Liver (tissue), 9 donors: ENCODE results near the gene WDR82. TPM values are rescaled to one million over a fixed set of nuclear protein-coding genes. Genes with fewer than 3 reads are reported as not detected.

Experiments used
- DNase-seq: peaks from one replicate; pipeline ENCODE4 v3.0.0-alpha.2; 2017; ENCODE audit warnings: low spot score
- H3K27ac ChIP-seq, 2 donors: one replicate each; pipeline ENCODE4 v1.7.0; 2013; ENCODE audit warnings: inconsistent platforms in 2 of 2, low read length in 2 of 2, control low read depth in 1 of 2, low read depth in 1 of 2, mild to moderate bottlenecking in 1 of 2
- H3K27me3 ChIP-seq, 4 donors: one replicate each; pipeline versions ENCODE4 v1.6.1 to v1.7.0; 2013; ENCODE audit warnings: low read length in 3 of 4, inconsistent platforms in 1 of 4, mild to moderate bottlenecking in 1 of 4, moderate library complexity in 1 of 4; ENCODE audit not compliant: control insufficient read depth in 4 of 4, insufficient read depth in 4 of 4
- H3K36me3 ChIP-seq, 4 donors: one replicate each; pipeline versions ENCODE4 v1.6.1 to v1.7.0; 2013; ENCODE audit warnings: low read length in 3 of 4, mild to moderate bottlenecking in 3 of 4, low read depth in 1 of 4, moderate library complexity in 1 of 4; ENCODE audit not compliant: control insufficient read depth in 4 of 4, insufficient read depth in 3 of 4
- H3K4me1 ChIP-seq, 4 donors: one replicate each; pipeline versions ENCODE4 v1.6.1 to v1.7.0; 2013; ENCODE audit warnings: low read length in 3 of 4, mild to moderate bottlenecking in 3 of 4, moderate library complexity in 1 of 4; ENCODE audit not compliant: control insufficient read depth in 4 of 4, insufficient read depth in 4 of 4
- H3K4me3 ChIP-seq, 3 donors: one replicate each; pipeline versions ENCODE4 v1.6.1 to v1.7.0; 2013; ENCODE audit warnings: low read length in 3 of 3, control low read depth in 1 of 3, low read depth in 1 of 3, mild to moderate bottlenecking in 1 of 3
- H3K9ac ChIP-seq, 2 donors: one replicate each; pipeline ENCODE4 v1.7.0; 2013; ENCODE audit warnings: low read length in 2 of 2, mild to moderate bottlenecking in 2 of 2, moderate library complexity in 2 of 2, control low read depth in 1 of 2, low read depth in 1 of 2
- H3K9me3 ChIP-seq, 4 donors: one replicate each; pipeline versions ENCODE4 v1.6.1 to v1.7.0; 2013; ENCODE audit warnings: low read length in 3 of 4; ENCODE audit not compliant: control insufficient read depth in 4 of 4
- EGR1 ChIP-seq, 2 donors: IDR thresholded peaks; 2 replicates each; pipeline ENCODE4 v1.6.1; 2016 to 2018; ENCODE audit warnings: antibody characterized with exemption in 2 of 2, low read depth in 2 of 2
- FOXA1 ChIP-seq: IDR thresholded peaks from 2 replicates; pipeline ENCODE4 v1.6.1; 2016; ENCODE audit warnings: antibody characterized with exemption
- FOXA2 ChIP-seq: IDR thresholded peaks from 2 replicates; pipeline ENCODE4 v1.6.1; 2016; ENCODE audit warnings: antibody characterized with exemption
- GABPA ChIP-seq, 2 donors: IDR thresholded peaks in 1 of 2; conservative IDR thresholded peaks in 1 of 2; 2 replicates each; pipeline ENCODE4 v1.6.1; 2016; ENCODE audit warnings: antibody characterized with exemption in 2 of 2, mild to moderate bottlenecking in 1 of 2, moderate library complexity in 1 of 2
- HNF4A ChIP-seq, 2 donors: conservative IDR thresholded peaks; 2 replicates each; pipeline ENCODE4 v1.6.1; 2016; ENCODE audit warnings: antibody characterized with exemption in 2 of 2, mild to moderate bottlenecking in 2 of 2
- JUND ChIP-seq, 2 donors: IDR thresholded peaks; 2 replicates each; pipeline ENCODE4 v1.6.1; 2016; ENCODE audit warnings: antibody characterized with exemption in 2 of 2
- NR2F2 ChIP-seq: IDR thresholded peaks from 2 replicates; pipeline ENCODE4 v1.6.1; 2016; ENCODE audit warnings: antibody characterized with exemption
- RAD21 ChIP-seq, 2 donors: IDR thresholded peaks; 2 replicates each; pipeline ENCODE4 v1.6.1; 2016; ENCODE audit warnings: antibody characterized with exemption in 2 of 2, mild to moderate bottlenecking in 2 of 2
- RXRA ChIP-seq, 2 donors: IDR thresholded peaks; 2 replicates each; pipeline ENCODE4 v1.6.1; 2017 to 2018; ENCODE audit warnings: antibody characterized with exemption in 2 of 2, mild to moderate bottlenecking in 1 of 2
- SP1 ChIP-seq: IDR thresholded peaks from 2 replicates; pipeline ENCODE4 v1.6.1; 2018; ENCODE audit warnings: antibody characterized with exemption, mild to moderate bottlenecking
- TAF1 ChIP-seq: conservative IDR thresholded peaks from 2 replicates; pipeline ENCODE4 v1.6.1; 2016; ENCODE audit warnings: antibody characterized with exemption, mild to moderate bottlenecking
- WGBS: extraction: QIAGEN DNeasy Blood & Tissue Kit; methylation state at CpG from one replicate; pipeline ENCODE4 v1.1.7; 2013; 5-methylcytosine and 5-hydroxymethylcytosine counted together
- polyA plus RNA-seq, 2 donors: library from polyadenylated mRNA; stranded (reverse) in 1 of 2; unstranded in 1 of 2; fragments of 200-250 nt in 1 of 2; fragments of >200 nt in 1 of 2; fragmentation: Nextera tagmentation in 1 of 2; extraction: Ambion mirVana in 1 of 2; gene quantifications; one replicate each; pipeline versions ENCODE4 v1.2.1 to v1.2.3, GENCODE V29; 2013 to 2015
- total RNA-seq, 2 donors: library from RNA; depleted of rRNA; stranded (reverse); fragments of >200 nt; gene quantifications; one replicate each; pipeline ENCODE4 v1.2.3, GENCODE V29; 2014
- TF ChIP-seq, protein P1 (sequence below): IDR thresholded peaks from 2 replicates; pipeline ENCODE4 v1.6.1; 2016; ENCODE audit warnings: antibody characterized with exemption, mild to moderate bottlenecking
- TF ChIP-seq, protein P2 (sequence below): IDR thresholded peaks from 2 replicates; pipeline ENCODE4 v1.6.1; 2016; ENCODE audit warnings: antibody characterized with exemption
- TF ChIP-seq, protein P3 (sequence below): IDR thresholded peaks from 2 replicates; pipeline ENCODE4 v1.6.1; 2016; ENCODE audit warnings: antibody characterized with exemption
- TF ChIP-seq, protein P4 (sequence below): fragments of 150-350 bp; IDR thresholded peaks from 2 replicates; pipeline ENCODE4 v1.5.1; 2017; ENCODE audit warnings: improper control_type of control experiment, low read depth, low read length; ENCODE audit not compliant: missing input control
- TF ChIP-seq, protein P5 (sequence below): IDR thresholded peaks from 2 replicates; pipeline ENCODE4 v1.6.1; 2016; ENCODE audit warnings: antibody characterized with exemption
- donor health status: healthy.
- donor health status: healthy.
- donor health status: healthy.
- donor health status: healthy.
- donor health status: healthy.

The WDR82 gene
- total and polyA plus RNA-seq, 4 donors, result 4.3 to 44.3 (median 25.5) TPM

DNA sequence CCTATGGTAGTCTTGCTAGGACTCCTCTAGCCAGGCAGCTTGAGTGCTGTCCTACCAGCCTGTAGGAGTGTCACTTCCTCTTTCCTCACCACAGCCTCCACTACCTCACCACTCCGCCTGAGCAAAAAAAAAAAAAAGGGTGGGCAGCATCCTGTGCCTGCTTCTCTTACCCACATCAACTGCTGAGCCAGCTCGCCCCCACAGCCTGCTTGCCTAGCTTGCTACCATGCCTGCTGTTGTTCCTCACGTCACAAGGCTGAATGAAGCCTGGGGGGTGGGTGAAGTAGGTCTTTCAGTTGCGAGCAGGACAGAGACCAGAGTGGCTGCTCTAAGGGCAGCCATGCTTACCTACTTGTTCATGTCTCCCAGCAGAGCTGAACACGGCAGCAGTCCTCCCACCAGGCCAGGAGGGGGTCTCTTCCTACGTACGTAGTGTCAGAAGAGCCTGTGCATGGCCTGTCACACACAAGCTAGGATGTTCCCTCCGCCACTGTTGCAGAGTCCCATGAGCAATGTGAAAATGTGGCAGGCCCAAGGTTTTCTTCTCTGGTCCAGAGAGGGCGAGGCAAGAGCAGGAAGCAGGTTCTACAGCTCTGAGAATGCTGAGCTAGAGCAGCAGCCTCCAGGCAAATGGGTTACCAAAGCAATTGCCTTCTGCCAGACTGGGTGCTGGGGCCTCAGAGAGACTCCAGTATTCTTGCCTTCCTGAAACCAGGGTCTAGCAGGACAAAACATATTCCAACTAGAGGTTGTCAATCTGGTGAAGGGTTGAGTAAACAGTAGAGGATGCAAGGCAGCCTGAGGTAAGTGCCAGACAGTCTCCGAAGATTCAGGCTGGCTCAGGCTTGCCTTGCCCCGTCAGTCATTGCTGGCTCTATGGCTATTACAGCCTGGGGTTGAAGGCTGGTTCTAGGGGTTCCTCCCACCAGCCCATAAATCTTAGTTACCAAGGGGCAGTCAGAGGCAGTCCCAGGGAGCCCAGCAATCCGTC is 24.8 kb downstream of the WDR82 start (continued):
- TF ChIP-seq RAD21 (IDR thresholded peaks at IDR 0.05) (no peak), FOXA2 (no peak)

DNA sequence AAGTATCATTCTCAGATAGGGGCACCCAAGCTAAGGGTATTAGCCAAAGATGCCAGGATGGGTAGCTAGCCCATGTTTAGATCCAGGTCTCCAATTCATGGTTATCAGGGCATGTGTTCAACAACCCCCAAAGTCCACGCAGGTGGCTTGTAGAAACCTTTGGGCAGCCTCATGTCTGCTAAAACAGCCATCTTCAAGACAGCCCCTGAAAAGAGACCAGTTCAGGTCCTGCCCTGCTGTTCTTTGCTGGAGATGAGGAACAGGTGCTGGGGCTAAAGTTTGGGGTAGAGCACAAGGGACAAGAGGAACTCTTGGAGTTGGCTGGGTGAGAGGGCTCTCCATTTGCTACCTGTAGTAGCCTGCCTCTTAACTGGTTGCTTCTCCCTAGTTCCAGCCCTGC is 28.3 kb downstream of the WDR82 start:
- Histone ChIP-seq H3K27ac (no peak overlapping the region), H3K4me3 (no peak overlapping the region), H3K9me3 (no peaks in the 10 kb centered on the region), H3K4me1 (peaks cover 3 to 21% (median 14%) of the 10 kb centered on the region in 4 donors), H3K27me3 (no peaks in the 10 kb centered on the region), H3K9ac (no peak overlapping the region), H3K36me3 (peaks cover 2 to 24% (median 18%) of the 10 kb centered on the region in 4 donors)
- 93% methylated on average over 1 of the region's 1 CpG for WGBS
- TF ChIP-seq EGR1 (IDR thresholded peaks at IDR 0.05; ENCODE audit: low read depth in 2 of 2) (no peak), JUND (IDR thresholded peaks at IDR 0.05) (no peak)
- no peak for DNase-seq

DNA sequence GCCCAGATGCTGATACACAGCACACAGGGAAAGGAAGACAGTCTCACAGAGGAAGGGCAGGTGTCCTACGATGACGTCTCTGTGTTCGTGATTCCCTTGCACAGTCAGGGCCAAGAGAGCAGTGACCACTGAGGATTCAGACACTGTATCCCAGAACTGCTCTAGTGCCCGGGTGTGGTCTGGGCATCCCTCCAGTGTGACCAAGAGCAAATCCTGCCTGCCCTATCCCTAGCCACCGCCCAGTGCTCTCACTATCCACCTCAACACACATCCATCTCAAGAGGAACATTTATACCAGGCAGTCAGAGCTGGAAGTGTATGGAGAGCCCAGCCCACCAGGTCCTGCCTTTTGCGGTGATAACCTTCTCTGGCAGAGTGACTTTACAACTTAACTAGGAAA is 28.8 kb downstream of the WDR82 start:
- no peak for DNase-seq
- Histone ChIP-seq H3K4me3 (no peak overlapping the region), H3K27me3 (no peaks in the 10 kb centered on the region), H3K36me3 (peaks cover 0 to 24% (median 18%) of the 10 kb centered on the region in 4 donors), H3K4me1 (peaks cover 3 to 23% (median 14%) of the 10 kb centered on the region in 4 donors), H3K9me3 (no peaks in the 10 kb centered on the region), H3K9ac (no peak overlapping the region), H3K27ac (no peak overlapping the region)
- WGBS, result 90% methylated on average over 6 of the region's 6 CpGs
- TF ChIP-seq FOXA2 (no peak), TAF1 (no peak), NR2F2 (no peak), RXRA (IDR thresholded peaks at IDR 0.05) (no peak), RAD21 (IDR thresholded peaks at IDR 0.05) (no peak), HNF4A (conservative IDR thresholded peaks at IDR 0.05) (no peak), GABPA (IDR thresholded peaks at IDR 0.05 in 1 of 2, conservative IDR thresholded peaks at IDR 0.05 in 1 of 2) (no peak), FOXA1 (no peak), SP1 (no peak)
- TF ChIP-seq, protein P1, sequence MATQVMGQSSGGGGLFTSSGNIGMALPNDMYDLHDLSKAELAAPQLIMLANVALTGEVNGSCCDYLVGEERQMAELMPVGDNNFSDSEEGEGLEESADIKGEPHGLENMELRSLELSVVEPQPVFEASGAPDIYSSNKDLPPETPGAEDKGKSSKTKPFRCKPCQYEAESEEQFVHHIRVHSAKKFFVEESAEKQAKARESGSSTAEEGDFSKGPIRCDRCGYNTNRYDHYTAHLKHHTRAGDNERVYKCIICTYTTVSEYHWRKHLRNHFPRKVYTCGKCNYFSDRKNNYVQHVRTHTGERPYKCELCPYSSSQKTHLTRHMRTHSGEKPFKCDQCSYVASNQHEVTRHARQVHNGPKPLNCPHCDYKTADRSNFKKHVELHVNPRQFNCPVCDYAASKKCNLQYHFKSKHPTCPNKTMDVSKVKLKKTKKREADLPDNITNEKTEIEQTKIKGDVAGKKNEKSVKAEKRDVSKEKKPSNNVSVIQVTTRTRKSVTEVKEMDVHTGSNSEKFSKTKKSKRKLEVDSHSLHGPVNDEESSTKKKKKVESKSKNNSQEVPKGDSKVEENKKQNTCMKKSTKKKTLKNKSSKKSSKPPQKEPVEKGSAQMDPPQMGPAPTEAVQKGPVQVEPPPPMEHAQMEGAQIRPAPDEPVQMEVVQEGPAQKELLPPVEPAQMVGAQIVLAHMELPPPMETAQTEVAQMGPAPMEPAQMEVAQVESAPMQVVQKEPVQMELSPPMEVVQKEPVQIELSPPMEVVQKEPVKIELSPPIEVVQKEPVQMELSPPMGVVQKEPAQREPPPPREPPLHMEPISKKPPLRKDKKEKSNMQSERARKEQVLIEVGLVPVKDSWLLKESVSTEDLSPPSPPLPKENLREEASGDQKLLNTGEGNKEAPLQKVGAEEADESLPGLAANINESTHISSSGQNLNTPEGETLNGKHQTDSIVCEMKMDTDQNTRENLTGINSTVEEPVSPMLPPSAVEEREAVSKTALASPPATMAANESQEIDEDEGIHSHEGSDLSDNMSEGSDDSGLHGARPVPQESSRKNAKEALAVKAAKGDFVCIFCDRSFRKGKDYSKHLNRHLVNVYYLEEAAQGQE, result no peak
- TF ChIP-seq, protein P2, sequence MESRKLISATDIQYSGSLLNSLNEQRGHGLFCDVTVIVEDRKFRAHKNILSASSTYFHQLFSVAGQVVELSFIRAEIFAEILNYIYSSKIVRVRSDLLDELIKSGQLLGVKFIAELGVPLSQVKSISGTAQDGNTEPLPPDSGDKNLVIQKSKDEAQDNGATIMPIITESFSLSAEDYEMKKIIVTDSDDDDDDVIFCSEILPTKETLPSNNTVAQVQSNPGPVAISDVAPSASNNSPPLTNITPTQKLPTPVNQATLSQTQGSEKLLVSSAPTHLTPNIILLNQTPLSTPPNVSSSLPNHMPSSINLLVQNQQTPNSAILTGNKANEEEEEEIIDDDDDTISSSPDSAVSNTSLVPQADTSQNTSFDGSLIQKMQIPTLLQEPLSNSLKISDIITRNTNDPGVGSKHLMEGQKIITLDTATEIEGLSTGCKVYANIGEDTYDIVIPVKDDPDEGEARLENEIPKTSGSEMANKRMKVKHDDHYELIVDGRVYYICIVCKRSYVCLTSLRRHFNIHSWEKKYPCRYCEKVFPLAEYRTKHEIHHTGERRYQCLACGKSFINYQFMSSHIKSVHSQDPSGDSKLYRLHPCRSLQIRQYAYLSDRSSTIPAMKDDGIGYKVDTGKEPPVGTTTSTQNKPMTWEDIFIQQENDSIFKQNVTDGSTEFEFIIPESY, result no peak
- TF ChIP-seq, protein P3, sequence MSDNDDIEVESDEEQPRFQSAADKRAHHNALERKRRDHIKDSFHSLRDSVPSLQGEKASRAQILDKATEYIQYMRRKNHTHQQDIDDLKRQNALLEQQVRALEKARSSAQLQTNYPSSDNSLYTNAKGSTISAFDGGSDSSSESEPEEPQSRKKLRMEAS, result no peak
- TF ChIP-seq, protein P4, sequence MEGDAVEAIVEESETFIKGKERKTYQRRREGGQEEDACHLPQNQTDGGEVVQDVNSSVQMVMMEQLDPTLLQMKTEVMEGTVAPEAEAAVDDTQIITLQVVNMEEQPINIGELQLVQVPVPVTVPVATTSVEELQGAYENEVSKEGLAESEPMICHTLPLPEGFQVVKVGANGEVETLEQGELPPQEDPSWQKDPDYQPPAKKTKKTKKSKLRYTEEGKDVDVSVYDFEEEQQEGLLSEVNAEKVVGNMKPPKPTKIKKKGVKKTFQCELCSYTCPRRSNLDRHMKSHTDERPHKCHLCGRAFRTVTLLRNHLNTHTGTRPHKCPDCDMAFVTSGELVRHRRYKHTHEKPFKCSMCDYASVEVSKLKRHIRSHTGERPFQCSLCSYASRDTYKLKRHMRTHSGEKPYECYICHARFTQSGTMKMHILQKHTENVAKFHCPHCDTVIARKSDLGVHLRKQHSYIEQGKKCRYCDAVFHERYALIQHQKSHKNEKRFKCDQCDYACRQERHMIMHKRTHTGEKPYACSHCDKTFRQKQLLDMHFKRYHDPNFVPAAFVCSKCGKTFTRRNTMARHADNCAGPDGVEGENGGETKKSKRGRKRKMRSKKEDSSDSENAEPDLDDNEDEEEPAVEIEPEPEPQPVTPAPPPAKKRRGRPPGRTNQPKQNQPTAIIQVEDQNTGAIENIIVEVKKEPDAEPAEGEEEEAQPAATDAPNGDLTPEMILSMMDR, result no peak
- TF ChIP-seq, protein P5, sequence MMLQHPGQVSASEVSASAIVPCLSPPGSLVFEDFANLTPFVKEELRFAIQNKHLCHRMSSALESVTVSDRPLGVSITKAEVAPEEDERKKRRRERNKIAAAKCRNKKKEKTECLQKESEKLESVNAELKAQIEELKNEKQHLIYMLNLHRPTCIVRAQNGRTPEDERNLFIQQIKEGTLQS, result no peak
